HG03469 (cell line): ENCODE data around the gene PLEKHA4.
"Not testable (repeated sequence)": the region's sequence is repeated elsewhere in the genome, so short reads cannot be mapped to it uniquely, and the experiment has no call there.

Source experiments
- ATAC-seq: cut with Tn5 transposase; IDR thresholded peaks from one replicate; pipeline ENCODE4 v1.9.1; 2021; ENCODE audit warnings: mild to moderate bottlenecking, moderate library complexity, moderate number of reproducible peaks; ENCODE audit not compliant: unreplicated experiment

PLEKHA4 gene

GRCh38 chr19:48868114-48868886, at the start of gene PLEKHA4:
Gene PLEKHA4 (minus strand): TSS chr19:48868617. CDS start chr19:48867620, 997 bp downstream.
- no peak for ATAC-seq

DNA sequence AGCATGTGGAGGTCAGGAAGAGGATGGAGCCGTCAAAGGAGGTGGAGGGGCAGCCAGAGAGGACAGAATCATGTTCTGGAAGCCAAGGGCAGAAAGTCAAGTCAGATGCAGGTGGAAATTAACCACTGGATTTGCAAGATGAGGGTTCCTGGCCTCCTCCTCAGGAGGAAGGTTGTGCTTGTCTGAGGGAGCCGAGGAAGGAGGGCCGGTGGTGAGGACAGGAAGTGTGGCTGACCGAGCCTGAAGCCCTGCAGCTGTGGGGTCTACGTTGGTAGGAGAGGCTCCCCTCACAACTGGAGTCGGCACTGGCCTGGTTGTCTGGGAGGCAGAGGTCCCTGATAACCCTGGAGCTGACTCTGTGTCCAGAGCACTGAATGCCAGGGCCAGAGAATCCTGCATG, 49.7 kb upstream of the PLEKHA4 start:
- no peak for ATAC-seq

- no peak for ATAC-seq
These were observed 47.3 kb upstream of the PLEKHA4 start for GRCh38 chr19:48915757-48916156.

DNA sequence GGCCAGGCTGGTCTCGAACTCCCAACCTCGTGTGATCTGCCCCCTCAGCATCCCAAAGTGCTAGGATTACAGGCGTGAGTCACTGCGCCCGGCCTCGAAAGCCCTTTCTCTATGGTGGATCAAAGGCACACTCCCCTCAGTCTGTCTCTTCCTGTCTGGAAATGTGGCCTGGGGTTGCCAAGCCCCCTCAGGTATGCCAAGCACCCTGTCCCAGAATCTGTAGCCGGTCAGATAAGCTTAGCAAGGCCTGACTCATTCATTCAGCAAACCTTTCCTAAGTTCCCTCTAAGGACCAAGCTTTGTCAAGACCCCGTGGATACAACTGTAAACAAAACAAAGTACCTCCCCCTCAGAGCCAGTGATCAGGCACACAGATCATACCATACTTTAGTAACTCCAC, 45.8 kb upstream of the PLEKHA4 start:
- no peak for ATAC-seq

GRCh38 chr19:48913114-48913889, 44.9 kb upstream of the PLEKHA4 start:
- ATAC-seq, result no peak

GRCh38 chr19:48910803-48911202, 42.4 kb upstream of the PLEKHA4 start:
- no peak for ATAC-seq

GRCh38 chr19:48909424-48910077, 41.1 kb upstream of the PLEKHA4 start:
- ATAC-seq, result not testable (repeated sequence)

- ATAC-seq, result no peak
These were observed 39.3 kb upstream of the PLEKHA4 start for GRCh38 chr19:48907671-48908070.

DNA sequence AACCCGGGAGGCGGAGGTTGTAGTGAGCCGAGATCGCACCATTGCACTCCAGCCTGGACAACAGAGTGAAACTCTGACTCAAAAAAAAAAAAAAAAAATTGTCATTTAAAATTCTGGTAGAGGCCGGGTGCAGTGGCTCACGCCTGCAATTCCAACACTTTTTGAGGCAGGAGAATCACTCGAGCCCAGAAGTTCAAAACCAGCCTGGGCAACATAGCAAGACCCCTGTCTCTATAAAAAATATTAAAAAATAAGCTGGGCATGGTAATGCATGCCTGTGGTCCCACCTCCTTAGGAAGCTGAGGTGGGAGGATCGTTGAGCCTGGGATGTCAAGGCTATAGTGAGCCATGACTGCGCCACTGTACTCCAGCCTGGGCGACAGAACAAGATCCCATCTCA, 37.9 kb upstream of the PLEKHA4 start:
- ATAC-seq, result no peak

DNA sequence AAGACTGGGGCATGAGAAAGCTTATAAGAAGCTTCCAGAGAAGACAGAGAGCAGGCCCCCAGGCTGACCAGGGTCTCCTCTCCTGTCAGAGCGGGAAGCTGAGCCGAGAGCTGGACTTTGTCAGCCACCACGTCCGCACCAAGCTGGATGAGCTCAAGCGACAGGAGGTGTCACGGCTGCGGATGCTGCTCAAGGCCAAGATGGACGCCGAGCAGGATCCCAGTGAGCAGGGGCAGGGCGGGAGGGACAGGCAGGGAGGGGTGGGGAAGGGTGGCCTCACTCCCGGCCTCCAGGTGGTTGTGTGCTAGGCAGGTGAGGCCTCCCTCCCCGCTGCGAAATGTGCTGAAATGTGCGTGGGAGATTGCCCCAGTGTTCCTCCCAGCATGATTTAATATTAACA, 37.2 kb upstream of the PLEKHA4 start:
- no peak for ATAC-seq

DNA sequence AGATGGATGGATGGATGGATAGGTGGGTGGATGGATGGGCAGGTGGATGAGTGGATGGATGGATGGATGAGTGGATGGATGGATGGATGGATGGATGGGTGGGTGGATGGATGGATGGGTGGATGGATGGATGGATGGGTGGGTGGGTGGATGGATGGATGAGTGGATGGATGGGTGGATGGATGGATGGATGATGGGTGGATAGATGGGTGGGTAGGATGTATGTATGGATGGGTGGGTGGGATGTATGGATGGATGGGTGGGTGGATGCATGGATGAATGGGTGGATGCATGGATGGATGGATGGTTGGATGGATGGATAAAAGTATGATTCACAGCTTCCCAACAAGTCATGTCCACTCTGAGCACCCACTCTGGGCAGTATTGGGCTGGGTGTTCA, 35.4 kb upstream of the PLEKHA4 start:
- not testable (repeated sequence) for ATAC-seq

GRCh38 chr19:48902291-48902690, 33.9 kb upstream of the PLEKHA4 start:
- ATAC-seq, result not testable (repeated sequence)

DNA sequence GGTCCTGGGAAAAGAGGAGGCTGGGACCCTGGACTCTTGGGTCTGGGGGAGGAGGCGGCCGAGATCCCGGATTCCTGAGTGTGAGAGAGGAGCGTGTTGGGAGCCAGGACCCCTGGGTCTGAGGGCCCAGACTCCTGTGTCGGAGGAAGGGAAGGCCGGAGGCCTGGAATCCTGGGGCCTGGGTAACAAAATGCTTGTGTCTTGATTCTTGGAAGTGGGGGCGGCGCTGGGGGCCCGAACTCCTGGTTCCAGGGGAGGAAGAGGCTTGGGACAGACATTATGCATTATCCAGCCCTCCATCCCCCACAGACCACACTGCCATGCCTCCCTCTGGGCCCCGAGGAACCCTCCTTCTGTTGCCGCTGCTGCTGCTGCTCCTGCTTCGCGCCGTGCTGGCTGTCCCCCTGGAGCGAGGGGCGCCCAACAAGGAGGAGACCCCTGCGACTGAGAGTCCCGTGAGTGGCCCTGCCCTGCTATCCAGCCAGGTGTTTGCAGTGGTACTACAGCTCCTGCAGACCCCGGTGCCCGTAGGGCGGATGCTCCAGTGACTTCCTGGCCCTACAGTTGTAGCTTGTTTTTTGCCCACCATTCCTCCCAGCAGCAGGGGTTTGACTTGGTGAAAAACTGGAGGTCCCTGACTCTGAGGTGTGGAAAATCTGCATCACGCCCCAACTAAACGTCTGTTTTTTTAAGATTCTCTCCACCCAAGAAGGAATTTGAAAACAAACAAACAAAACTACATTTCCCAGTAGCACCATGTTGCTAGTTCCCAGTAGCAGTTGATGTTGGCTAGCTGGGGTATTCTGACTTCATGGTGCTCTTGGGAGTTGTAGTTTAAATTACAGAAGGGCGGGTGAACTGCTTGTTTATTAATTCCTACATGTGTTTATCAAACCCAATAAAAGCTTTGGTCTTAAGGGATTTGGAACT, 32.3 kb upstream of the PLEKHA4 start:
- ATAC-seq, result no peak

DNA sequence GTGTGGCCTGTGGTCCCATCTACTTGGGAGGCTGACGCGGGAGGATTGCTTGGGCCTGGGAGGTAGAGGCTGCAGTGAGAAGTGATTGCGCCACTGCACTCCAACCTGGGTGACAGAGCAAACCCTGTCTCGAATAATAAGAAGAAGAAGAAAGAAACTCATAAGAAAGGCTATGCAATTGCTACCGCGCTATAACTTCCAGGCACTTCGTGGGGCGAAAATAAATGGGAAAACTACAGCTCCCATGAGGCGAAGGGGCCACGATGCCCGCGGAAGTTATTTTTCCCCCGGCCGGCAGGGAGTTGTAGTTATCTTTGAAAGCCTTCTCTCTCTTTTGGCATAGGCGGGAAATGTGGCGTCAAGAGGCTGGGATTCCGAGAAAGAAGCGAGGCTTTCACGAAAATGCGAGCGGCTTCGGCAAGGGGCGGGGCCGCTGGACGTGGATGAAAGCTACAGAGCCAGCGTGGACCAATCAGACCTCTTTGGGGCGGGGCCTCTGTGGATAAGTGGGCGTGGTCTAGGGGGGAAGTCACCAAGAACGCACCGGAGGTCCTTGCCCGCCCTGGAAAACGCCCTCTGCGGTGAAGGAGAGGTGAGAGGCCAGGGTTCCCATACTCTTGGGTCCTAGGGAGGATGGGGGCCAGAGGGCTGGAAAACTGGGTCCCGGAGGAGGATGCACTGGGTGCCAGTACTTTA, 31.5 kb upstream of the PLEKHA4 start, which contains the start of gene NUCB1:
Gene NUCB1 (plus strand): TSS at position 532 of the 696 bp plus-strand sequence. CDS start 485 bp downstream, outside the sequence.
- ATAC-seq, result peak; percentile 56

GRCh38 chr19:48899386-48899749, 31.0 kb upstream of the PLEKHA4 start:
- not testable (repeated sequence) for ATAC-seq

- no peak for ATAC-seq
These were observed 28.8 kb upstream of the PLEKHA4 start for GRCh38 chr19:48897181-48897580.

GRCh38 chr19:48896191-48896720, 27.8 kb upstream of the PLEKHA4 start:
- no peak for ATAC-seq

DNA sequence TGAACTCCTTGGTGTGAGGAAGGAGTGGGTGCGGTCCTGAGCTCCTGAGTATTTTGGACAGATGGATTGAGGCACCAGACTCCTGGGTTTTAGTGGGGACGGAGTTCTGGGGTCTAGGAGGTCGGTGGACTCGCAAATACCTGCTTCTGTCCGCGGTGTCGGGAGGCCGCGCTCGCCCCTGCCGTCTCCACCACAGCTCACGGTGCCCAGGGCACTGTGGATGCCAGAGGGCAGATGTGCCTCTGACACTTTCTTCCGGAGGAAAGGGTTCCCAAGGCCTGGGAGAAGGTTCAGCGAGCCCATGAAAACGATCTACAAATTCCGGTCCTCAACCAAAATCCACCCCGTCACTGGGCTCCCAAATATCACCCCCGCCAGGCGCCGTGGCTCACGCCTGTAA, 26.8 kb upstream of the PLEKHA4 start:
- ATAC-seq, result no peak

- no peak for ATAC-seq
These were observed 22.1 kb upstream of the PLEKHA4 start for GRCh38 chr19:48890551-48890950.

DNA sequence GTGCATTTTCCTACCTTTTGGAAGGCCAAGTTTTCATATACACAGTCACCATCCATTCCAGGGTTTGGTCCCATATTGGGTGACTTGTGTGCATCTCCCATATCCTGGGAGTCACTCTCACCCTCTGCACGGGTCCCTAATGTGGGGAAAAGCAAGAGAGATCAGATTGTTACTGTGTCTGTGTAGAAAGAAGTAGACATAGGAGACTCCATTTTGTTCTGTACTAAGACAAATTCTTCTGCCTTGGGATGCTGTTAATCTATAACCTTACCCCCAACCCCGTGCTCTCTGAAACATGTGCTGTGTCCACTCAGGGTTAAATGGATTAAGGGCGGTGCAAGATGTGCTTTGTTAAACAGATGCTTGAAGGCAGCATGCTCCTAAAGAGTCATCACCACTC, 21.1 kb upstream of the PLEKHA4 start:
- ATAC-seq, result not testable (repeated sequence)
